Suppressor macrophage treated with lipopolysaccharide for 1 hour (primary cell): ENCODE data around the gene PTRH2.
"Not testable (repeated sequence)": the region's sequence is repeated elsewhere in the genome, so short reads cannot be mapped to it uniquely, and the experiment has no call there.

Experiments used
- DNase-seq, 3 donors: peaks; one replicate each; pipeline ENCODE4 v3.0.0-alpha.2; 2020 to 2022

PTRH2 gene

GRCh38 chr17:59707149-59707970, at the start of gene PTRH2, which contains the start of gene VMP1:
TSS of gene PTRH2 (minus strand) at chr17:59707430. CDS start at chr17:59697978, 9,452 bp downstream.
TSS of gene VMP1 (plus strand) at chr17:59707654. CDS start at chr17:59731447, 23,793 bp downstream.
- peak; percentile 99 to 100 (median 99) for DNase-seq

DNA sequence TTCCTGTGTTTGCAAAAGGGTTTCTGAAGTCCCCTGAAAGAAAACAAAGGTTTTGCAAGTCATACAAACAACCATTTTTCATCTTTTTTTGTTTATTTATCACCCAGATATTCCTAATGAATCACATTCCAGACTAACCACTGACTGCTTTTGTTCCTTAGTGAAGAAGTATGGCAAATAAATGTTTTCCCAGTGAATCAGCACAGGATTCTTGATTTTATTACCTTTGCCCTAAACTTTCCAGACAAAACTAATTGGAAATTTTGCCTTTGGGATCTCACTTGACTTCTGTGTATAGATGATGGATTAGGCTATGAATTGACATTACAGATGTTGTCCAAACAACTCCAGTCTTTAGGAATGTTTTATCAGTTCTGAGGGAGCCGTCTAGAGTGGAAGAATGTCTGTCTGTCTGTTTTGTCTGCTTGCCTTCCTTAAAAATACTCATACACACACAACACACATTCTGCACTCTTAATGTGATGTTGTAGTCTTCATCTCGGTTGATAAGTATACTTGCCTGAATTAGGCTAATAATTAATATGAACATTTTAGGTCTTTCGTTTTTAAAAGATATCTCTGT, 49.1 kb upstream of the PTRH2 start:
- no peak for DNase-seq

GRCh38 chr17:59755069-59755468, 47.8 kb upstream of the PTRH2 start:
- DNase-seq = not testable (repeated sequence)

- peak; percentile 50 to 90 (median 72) for DNase-seq
Observed at GRCh38 chr17:59754552-59754951, 47.3 kb upstream of the PTRH2 start.

DNA sequence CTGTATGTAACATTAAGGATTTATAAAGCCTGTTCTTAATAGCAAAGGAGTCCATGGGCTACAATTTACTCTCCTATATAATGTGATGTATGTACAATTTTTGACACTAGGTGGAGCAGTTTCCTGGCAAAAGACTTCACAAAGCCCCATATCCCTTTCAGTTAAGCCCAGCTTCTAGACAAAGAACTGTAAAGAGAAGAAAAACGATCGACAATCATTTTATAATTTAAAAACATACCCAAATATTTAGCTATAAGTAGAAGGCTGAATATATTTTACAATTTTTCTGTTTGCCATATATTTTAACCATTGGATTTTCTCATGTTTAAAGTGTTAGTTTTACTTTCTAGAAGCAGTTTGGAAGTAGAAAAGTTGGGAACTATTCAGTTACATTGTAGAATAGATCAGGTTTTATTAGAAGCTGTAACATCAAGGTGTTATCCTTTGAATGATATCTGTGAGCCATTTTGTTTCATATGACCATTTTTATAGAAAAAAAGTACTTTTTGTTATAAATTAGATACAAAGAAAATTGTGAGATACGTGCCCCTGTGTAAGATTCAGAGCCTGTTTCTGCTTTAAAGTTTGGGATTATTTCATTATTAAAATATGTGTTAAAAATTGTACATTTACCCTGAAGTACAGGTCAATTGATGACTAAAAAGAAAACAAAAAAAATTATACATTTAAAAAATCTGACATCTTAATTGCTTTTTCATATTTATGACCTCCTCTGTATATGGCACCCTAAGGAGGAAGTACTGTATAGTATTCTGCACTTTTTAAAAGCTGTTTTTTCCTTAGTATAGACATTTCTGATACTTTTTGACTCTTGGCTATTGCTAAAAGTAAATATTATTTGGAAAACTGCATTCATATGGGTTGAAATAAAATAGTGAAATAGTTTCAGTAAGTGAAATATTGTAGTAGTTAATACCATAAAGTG, 46.6 kb upstream of the PTRH2 start:
- peak; percentile 82 to 95 (median 92) for DNase-seq

- DNase-seq = no peak
Observed at GRCh38 chr17:59752922-59753321, 45.7 kb upstream of the PTRH2 start.

GRCh38 chr17:59752446-59752845, 45.2 kb upstream of the PTRH2 start:
- peak in 2 of 3 donors; percentile 59 to 61 for DNase-seq

DNA sequence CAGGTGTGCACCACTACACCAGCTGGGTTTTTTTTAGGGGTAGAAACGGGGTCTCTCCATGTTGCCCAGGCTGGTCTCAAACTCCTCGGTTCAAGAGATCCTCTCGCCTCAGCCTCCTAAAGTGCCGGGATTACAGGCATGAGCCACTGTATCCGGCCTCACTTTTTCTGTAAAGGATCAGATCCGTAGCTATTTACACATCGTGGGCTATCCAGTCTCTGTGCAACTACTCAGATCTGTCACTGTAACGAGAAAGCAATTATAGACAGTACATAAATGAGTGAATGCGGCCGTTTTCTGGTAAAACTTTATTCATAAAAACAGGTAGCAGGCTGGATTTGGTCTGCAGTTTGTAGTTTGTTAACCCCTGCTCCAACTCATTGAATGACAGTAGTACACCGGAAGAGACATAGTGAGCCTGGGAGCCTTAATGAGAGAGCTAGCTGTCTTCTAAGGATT, 44.8 kb upstream of the PTRH2 start:
- DNase-seq = no peak

GRCh38 chr17:59748591-59748990, 41.4 kb upstream of the PTRH2 start:
- no peak for DNase-seq

DNA sequence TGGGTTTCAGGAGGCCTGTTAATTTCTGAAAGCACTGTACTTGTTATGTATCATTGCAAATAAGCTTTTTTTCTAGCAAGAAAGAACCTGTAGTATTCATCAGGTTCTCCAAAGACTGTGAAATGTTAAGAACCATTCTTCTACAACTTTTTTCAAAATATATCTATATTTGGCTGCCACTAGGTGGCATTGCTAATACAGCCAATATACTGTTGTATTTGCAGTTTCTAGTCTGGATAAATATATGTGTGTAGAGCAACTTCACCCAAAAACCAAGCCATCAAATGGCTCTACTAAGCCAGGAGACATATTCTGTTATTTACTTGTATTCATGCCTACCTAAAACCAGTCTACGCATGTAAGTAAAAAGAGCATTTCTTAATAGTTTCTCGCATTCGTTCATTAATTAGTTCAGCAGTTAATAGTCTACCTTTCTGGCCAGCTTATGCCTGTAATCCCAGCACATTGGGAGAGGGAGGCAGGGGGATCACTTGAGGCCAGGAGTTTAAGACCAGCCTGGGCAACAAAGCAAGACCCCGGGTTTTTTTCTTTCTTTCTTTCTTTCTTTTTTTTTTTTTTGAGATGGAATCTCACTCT, 39.7 kb upstream of the PTRH2 start:
- peak; percentile 68 to 78 (median 75) for DNase-seq

DNA sequence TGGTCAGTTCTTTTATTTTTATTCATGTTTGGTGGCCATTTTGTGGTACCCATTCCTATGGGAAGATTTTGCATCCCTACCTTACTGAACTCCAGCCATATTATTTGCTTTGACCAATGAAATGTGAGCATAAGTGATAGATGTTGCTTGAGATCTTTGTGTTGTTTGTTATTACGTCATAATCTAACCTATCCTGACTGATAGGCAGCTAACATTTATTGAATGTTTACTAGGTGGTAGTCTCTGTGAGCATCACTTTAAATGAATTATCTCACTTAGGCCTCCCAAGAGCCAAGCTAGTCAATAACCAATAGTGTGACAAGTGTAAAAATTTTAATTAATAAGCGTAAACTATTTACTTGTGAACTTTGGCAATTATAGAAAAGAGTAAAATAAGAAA, 37.8 kb upstream of the PTRH2 start:
- no peak for DNase-seq

DNA sequence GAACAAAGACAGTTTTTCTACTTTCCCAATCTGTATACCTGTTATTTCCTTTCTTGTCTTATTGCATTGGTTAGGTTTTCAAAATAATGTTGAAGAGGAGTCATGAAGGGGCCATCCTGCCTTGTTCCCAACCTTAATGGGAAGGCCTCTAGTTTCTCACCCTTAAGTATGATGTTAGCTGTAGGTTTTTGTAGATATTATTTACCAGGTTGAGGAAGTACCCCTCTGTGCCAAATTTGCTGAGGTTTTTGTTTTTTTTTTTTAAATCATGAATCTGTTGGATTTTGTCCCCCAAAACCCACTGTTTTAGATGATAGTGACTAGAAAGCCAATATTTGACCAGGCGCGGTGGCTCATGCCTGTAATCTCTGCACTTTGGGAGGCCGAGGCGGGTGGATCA, 36.6 kb upstream of the PTRH2 start:
- no peak for DNase-seq

- DNase-seq = no peak
Observed at GRCh38 chr17:59737324-59737723, 30.1 kb upstream of the PTRH2 start.

- no peak for DNase-seq
Observed at GRCh38 chr17:59734226-59734625, 27.0 kb upstream of the PTRH2 start.

GRCh38 chr17:59733697-59734096, 26.5 kb upstream of the PTRH2 start:
- DNase-seq = no peak

DNA sequence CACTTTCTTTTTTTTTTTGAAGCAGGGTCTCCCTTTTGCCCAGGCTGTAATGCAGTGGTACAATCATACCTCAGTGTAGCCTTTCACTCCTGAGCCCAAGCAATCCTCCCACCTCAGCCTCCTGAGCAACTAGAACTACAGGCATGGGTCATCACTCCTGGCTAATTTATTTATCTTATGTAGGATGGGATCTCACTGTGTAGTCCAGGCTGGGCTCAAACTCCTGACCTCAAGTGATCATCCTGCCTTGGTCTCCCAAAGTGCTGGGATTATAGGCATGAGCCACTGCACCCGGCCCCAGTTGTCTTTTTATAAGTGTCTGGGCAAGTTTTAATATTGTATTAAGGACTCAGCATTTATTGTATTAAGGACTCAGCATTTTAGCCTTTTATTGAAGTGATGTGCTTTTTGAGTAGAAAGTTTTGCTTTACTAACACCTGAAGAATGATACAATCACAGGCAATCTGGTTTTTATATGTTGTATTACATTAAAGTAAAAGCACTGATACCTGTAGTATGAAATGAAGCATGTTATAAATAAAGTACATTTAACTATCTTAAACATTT, 23.1 kb upstream of the PTRH2 start:
- DNase-seq = no peak

DNA sequence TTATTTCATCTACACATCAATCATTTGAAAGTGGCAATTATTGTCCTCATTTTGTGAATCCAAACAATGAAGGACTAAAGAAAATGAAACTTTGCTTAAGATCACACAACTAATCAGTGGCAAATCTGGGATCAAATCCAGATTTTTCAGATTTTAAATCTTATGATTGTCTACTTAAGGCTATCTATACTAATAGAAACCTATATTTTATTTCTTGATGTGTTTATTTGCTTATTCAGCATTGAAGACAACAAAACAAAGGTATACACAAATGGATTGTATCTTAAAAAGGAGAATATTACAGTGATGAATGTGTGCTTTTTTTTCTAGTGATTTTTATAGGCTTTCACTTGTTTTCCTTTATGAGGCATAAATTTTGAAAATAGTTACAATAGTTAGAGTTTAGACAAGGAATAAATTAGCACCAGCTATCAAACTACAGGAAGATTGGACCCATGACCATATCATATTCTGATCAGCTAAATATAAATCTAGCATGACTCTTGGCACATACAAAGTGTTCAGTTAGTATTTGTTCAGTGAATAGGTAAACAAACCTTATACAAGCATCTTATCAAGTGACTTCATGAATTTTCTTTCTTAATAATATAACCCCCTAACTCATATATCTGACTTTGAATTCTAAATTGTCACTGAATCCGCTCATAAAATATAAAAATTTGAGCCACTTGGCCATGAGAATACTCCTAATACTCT, 20.7 kb upstream of the PTRH2 start:
- DNase-seq = no peak

DNA sequence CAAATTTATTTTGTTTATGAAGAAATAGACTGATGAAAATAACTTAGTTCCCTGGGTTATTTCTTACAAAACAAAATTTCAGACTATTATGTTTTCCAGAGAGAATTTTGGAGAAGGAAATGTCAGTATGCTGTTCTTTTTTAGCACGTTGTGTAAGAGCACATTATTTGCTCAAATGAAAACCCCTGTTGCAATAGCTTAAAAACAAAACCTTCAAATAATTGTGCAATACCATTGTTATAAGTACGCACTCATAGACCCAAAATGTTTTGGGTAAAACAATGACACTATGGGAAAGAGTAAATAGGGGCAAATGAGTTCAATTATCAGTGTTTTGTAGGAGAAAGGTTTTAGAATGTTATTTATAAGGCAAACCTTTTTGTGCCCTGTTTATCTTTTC, 18.5 kb upstream of the PTRH2 start:
- DNase-seq = peak; percentile 53 to 87 (median 84)

DNA sequence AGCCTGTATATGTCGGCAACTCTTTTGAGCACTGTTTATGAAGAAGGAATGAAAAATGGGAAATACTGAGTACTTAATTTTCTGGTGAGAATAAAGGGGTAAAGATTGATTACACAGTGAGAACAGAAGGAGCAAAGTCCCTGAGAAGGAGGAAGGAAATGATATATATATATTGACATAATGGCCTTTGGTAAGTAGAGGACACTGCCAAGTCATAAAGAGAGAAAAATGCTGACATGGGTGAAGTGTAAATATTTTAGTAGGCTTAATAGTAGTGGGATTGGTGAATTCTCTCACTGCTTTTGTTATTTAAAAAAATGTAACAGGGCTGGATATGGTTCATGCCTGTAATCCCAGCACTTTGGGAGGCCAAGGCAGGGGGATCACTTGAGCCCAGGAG, 16.4 kb upstream of the PTRH2 start:
- DNase-seq = no peak

DNA sequence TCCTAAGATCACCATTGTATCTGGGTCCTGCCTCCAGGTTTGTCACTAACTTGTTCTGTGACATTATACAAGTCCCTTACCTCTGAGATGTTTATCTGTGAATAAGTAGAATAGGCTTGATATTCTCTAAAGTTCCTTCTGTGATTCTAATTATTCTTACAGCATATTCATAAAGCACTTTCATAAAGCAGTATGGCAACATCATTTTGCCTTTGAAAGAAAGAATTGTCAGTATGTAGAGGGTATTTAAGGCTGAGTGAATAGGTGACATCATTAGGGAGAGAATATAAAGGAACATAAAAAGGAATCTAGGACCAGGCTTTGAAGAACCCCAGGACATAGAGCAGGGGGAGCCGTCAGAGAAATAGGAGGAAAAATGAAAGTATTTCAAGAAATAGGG, 15.8 kb upstream of the PTRH2 start:
- no peak for DNase-seq

DNA sequence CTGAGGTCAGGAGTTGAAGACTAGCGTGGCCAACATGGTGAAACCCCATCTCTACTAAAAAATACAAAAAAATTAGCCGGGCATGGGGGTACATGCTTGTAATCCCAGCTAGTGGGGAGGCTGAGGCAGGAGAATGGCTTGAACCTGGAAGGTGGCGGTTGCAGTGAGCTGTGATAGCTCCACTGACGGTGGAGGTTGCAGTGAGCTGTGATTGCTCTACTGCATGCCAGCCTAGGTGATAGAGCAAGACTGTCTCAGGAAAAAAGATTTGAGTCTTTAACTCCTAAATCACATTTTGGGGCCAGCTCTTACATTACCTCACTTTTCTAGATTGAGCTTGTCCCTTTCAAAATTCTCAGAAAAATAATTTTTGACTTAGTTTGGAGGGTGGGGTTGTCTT, 15.4 kb upstream of the PTRH2 start:
- DNase-seq = no peak

DNA sequence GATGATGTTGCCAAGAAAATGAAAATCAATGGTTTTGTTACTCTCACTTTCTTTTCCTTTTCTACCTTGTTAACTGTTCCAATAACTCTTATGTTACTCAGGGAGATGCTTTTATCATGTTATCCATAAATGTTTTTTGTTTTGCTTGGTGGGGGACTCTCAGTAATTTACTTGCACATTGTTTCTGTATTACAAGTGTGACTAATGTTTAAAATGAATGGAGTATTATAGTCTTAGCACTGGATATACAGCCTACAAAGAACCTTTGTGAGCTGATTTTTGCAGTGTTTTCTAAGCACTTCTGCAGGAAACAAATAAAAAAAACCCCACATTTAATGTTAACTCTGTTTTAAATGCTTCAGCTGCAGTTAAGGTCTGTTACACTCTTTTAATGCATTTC, 12.3 kb upstream of the PTRH2 start:
- no peak for DNase-seq
